Mucosa of rectum (tissue), 2 donors: ENCODE results near the gene GRIN2A.

Experiments
- H3K27ac ChIP-seq, 2 donors: one replicate each; pipeline ENCODE4 v1.7.0; 2013; ENCODE audit warnings: inconsistent platforms in 2 of 2, low read depth in 2 of 2, low read length in 2 of 2
- H3K27me3 ChIP-seq, 2 donors: one replicate each; pipeline ENCODE4 v1.7.0; 2013; ENCODE audit warnings: low read length in 2 of 2; ENCODE audit not compliant: control insufficient read depth in 2 of 2, insufficient read depth in 2 of 2
- H3K36me3 ChIP-seq, 2 donors: one replicate each; pipeline ENCODE4 v1.7.0; 2013; ENCODE audit warnings: low read length in 2 of 2; ENCODE audit not compliant: control insufficient read depth in 2 of 2, insufficient read depth in 2 of 2
- H3K4me1 ChIP-seq, 2 donors: one replicate each; pipeline ENCODE4 v1.7.0; 2013; ENCODE audit warnings: low read length in 2 of 2, mild to moderate bottlenecking in 1 of 2; ENCODE audit not compliant: control insufficient read depth in 2 of 2, insufficient read depth in 2 of 2
- H3K4me3 ChIP-seq, 2 donors: one replicate each; pipeline ENCODE4 v1.7.0; 2013; ENCODE audit warnings: low read length in 2 of 2
- H3K9ac ChIP-seq, 2 donors: one replicate each; pipeline ENCODE4 v1.7.0; 2013; ENCODE audit warnings: low read length in 2 of 2, low read depth in 1 of 2, mild to moderate bottlenecking in 1 of 2
- H3K9me3 ChIP-seq, 2 donors: one replicate each; pipeline ENCODE4 v1.7.0; 2013; ENCODE audit warnings: low read length in 2 of 2; ENCODE audit not compliant: control insufficient read depth in 2 of 2
- donor health status: healthy.
- donor health status: Normal muscosa, but diverticular disease.

GRIN2A gene

GRCh38 chr16:9801651-9802050 lies 380.6 kb downstream of the GRIN2A start:
- no peaks in the 10 kb centered on the region for H3K9me3 ChIP-seq
- H3K9ac ChIP-seq, result no peak overlapping the region

DNA sequence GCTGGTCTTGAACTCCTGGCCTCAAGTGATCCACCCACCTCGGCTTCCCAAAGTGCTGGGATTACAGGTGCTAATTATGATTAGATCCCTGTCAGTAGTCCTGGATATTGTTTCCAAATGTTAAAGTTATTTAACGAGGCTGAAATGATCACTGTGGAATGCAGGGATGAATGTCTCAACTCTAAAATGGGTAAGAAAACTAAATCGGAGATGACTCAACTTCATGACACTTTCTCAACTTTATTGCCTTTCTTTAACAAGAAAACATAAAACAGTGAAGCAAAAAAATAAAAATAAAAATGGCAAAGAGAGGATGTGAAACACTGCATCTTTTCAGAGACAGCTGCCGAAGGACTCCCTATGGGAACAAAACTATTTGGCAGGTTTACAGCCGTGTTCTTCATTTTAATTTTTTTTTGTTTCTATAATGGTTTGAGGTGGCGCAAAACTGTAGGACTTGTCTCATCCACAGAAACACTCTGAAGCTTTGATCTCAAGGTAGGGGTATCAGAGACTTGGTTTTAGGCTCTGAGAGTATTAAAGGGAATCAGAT lies 382.0 kb downstream of the GRIN2A start:
- Histone ChIP-seq H3K9me3 (no peaks in the 10 kb centered on the region), H3K27ac (no peak overlapping the region), H3K27me3 (no peaks in the 10 kb centered on the region), H3K36me3 (no peaks in the 10 kb centered on the region), H3K9ac (no peak overlapping the region), H3K4me3 (no peak overlapping the region), H3K4me1 (no peaks in the 10 kb centered on the region)

More at GRCh38 chr16:9801651-9802050, 380.6 kb downstream of the GRIN2A start:
- H3K27ac ChIP-seq, result no peak overlapping the region
- no peaks in the 10 kb centered on the region for H3K36me3 ChIP-seq
- H3K27me3 ChIP-seq, result no peaks in the 10 kb centered on the region
- no peak overlapping the region for H3K4me3 ChIP-seq
- no peaks in the 10 kb centered on the region for H3K4me1 ChIP-seq

DNA sequence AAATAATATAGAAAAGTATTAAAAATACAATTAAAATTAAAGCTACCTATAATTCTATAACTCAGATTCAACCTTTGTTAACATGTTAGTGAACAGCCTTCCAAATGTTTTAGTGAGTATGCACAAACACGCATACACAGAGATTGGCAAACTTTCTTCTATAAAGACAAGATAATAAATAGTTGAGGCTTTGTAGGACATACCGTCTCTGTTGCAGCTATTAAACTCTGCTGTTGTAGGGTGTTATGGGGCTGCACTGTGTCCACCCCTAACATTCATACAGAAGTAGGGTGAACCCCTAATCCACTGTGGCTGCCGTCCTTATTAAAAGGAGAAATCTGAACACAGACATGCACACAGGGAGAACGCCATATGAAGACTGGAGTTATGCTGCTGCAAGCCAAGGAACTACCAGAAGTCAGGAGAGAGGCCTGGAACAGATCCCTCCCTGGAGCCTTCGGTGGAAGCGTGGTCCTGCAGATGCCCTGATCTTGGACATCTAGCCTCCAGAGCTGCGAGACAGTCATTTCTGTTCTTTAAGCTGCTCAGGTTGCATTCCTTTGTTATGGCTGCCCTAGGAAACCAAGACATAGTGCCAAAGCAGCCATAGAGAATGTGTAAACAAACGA lies 383.2 kb downstream of the GRIN2A start:
- Histone ChIP-seq H3K9ac (no peak overlapping the region), H3K4me1 (no peaks in the 10 kb centered on the region), H3K27me3 (no peaks in the 10 kb centered on the region), H3K27ac (no peak overlapping the region), H3K36me3 (no peaks in the 10 kb centered on the region), H3K9me3 (no peaks in the 10 kb centered on the region), H3K4me3 (no peak overlapping the region)

DNA sequence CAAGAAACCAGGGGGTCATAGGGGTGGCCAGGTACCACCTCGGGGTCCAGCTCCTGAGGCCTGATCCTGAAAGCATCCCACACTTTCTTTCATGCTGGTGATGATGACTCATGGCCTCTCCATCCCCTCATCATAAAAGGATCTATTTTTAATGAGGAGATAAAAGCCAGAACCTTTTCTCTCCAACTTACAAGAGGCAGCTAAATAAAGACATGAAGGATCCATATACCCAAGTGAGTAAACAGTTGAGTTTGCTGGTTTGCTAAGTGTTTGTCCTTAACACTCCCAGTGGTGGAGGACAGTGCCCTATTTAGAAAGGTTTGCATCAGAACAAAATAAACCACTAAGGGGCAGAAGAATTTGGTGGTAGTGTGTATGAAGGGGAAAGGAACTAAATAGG lies 383.8 kb downstream of the GRIN2A start:
- Histone ChIP-seq H3K9me3 (no peaks in the 10 kb centered on the region), H3K4me1 (no peaks in the 10 kb centered on the region), H3K4me3 (no peak overlapping the region)

DNA sequence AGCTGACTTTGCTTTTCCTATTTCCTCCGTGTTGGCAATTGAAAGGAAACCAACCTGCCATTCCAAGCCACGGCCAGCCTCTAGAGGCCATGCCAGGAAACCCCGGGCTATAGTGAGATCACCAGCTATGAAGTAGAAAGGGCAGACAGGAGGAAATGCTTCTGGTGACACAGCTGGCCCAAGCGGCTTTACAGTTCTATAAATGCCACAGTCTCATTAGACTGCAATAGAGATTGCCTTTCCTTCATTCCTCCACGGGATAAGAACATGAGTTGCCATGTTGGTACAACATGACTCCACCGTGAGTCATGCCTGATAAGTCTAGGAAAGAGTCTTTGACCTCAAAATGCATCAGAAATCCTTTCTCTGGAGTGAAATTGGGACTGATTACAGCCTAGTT lies 384.9 kb downstream of the GRIN2A start:
- Histone ChIP-seq H3K4me3 (no peak overlapping the region), H3K9ac (no peak overlapping the region), H3K36me3 (no peaks in the 10 kb centered on the region), H3K27ac (no peak overlapping the region), H3K4me1 (no peaks in the 10 kb centered on the region), H3K9me3 (no peaks in the 10 kb centered on the region), H3K27me3 (no peaks in the 10 kb centered on the region)

More for the DNA sequence above, 383.8 kb downstream of the GRIN2A start:
- Histone ChIP-seq H3K9ac (no peak overlapping the region), H3K27ac (no peak overlapping the region), H3K36me3 (no peaks in the 10 kb centered on the region), H3K27me3 (no peaks in the 10 kb centered on the region)

GRCh38 chr16:9793623-9794022 lies 388.6 kb downstream of the GRIN2A start:
- H3K9ac ChIP-seq, result no peak overlapping the region
- H3K27me3 ChIP-seq, result no peaks in the 10 kb centered on the region
- no peak overlapping the region for H3K27ac ChIP-seq
- H3K9me3 ChIP-seq, result no peaks in the 10 kb centered on the region
- H3K4me3 ChIP-seq, result no peak overlapping the region
- H3K36me3 ChIP-seq, result no peaks in the 10 kb centered on the region
- no peaks in the 10 kb centered on the region for H3K4me1 ChIP-seq

- no peak overlapping the region for H3K9ac ChIP-seq
Observed at GRCh38 chr16:9791556-9791955, 390.7 kb downstream of the GRIN2A start.

DNA sequence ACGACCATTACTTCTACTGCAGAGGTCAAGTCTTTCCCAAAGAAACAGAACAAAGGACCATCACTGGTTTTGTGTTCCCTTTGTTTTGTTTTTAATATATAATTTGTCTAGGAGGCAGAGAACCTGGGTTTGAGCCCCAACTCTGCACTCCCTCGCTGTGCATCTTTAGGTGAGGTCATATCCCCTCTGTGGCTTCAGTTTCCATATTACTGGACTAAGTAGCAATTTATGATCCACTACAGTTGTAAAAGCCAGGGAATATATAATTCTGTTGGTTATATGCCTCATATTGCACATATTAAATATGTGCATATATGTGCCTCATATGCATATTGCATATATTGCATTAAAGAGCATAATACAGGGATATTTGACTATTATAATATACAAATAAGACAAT lies 392.0 kb downstream of the GRIN2A start:
- no peaks in the 10 kb centered on the region for H3K9me3 ChIP-seq
- H3K36me3 ChIP-seq, result no peaks in the 10 kb centered on the region
- no peaks in the 10 kb centered on the region for H3K27me3 ChIP-seq
- no peak overlapping the region for H3K27ac ChIP-seq
- H3K4me1 ChIP-seq, result no peaks in the 10 kb centered on the region
- no peak overlapping the region for H3K4me3 ChIP-seq
- H3K9ac ChIP-seq, result no peak overlapping the region

More at GRCh38 chr16:9791556-9791955, 390.7 kb downstream of the GRIN2A start:
- Histone ChIP-seq H3K9me3 (no peaks in the 10 kb centered on the region), H3K27ac (no peak overlapping the region), H3K36me3 (no peaks in the 10 kb centered on the region), H3K4me3 (no peak overlapping the region), H3K27me3 (no peaks in the 10 kb centered on the region), H3K4me1 (no peaks in the 10 kb centered on the region)

DNA sequence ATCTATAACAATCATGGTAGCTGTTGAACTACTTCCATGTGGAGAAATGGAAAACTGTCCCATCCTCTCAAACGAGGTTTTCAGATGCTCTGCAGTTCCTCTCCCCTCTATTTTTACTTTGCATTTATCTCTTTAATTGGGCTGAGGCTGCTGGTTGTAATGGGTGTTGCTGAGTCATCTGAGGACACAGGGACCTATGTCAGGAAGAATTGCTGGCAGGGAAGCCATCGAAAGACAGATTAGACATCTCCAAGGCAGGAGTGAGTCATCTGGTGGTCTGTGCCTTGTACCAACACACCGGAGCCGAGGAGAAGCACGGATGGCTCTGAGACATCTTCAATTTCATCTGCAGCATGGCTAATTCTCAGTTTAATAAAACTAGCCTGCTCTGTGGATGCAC lies 394.5 kb downstream of the GRIN2A start:
- no peaks in the 10 kb centered on the region for H3K9me3 ChIP-seq
- H3K4me1 ChIP-seq, result no peaks in the 10 kb centered on the region
- H3K9ac ChIP-seq, result no peak overlapping the region
- no peaks in the 10 kb centered on the region for H3K27me3 ChIP-seq
- no peak overlapping the region for H3K27ac ChIP-seq
- H3K36me3 ChIP-seq, result no peaks in the 10 kb centered on the region
- no peak overlapping the region for H3K4me3 ChIP-seq

GRCh38 chr16:9780831-9781230 lies 401.4 kb downstream of the GRIN2A start:
- H3K4me1 ChIP-seq, result no peaks in the 10 kb centered on the region
- H3K9ac ChIP-seq, result no peak overlapping the region
- no peak overlapping the region for H3K27ac ChIP-seq
- H3K4me3 ChIP-seq, result no peak overlapping the region
- H3K9me3 ChIP-seq, result no peaks in the 10 kb centered on the region
- H3K27me3 ChIP-seq, result no peaks in the 10 kb centered on the region
- H3K36me3 ChIP-seq, result no peaks in the 10 kb centered on the region
